GM18519 (cell line): Measurements from ENCODE around the gene PFKFB2.
"Not testable (repeated sequence)": the region's sequence is repeated elsewhere in the genome, so short reads cannot be mapped to it uniquely, and the experiment has no call there.

ENCODE experiments used
- ATAC-seq: cut with Tn5 transposase; IDR thresholded peaks from one replicate; pipeline ENCODE4 v1.9.1; 2021; ENCODE audit warnings: mild to moderate bottlenecking, moderate library complexity; ENCODE audit not compliant: unreplicated experiment, low FRiP score

PFKFB2 gene

DNA sequence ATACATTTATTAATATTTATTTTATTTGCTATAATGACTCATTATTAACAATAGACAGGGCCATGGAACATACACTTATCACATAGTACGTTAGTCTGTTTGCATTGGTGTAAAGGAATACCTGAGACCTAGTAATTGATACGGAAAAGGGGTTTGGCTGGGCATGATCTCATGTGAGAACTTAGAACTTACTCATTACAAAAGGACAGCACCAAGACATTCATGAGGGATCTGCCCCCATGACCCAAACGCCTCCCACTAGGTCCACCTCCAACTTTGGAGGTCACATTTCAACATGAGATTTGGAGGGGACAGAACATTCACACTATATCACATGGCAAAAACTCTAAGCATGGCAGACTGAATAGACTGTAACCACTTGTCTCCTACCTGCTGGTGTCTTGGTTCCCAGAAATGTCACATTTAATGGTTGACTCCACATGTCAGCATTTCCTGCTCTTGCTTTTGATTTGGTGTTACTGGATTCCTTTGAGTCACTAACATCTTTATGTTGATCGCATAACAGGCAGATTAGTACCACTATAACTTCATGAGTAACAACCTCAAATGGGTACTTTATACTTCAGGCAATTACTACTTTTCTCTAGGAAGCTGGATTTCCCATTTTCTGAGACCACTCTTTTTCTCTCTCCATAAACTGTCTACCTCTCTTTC, 17.1 kb upstream of the PFKFB2 start:
- ATAC-seq, result no peak

GRCh38 chr1:207036865-207037264, 16.2 kb upstream of the PFKFB2 start:
- no peak for ATAC-seq

GRCh38 chr1:207039380-207040180, 13.5 kb upstream of the PFKFB2 start:
- ATAC-seq, result no peak

DNA sequence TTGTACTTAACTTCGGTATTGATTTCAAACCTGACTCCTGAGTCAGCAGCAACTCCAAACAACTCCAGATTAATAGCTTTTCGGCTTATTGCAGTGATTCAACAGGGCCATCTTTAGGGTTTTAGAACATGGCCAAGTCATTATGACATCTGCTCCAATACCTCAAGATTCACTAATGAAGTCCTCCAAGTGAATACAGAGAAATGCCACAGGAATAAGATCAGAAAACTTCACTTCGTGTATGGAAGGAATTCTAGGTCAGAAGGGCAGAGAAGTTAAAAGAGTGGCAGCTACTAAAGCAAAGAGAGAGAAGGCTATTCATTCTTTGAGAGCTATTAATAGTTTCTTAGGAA, 12.9 kb upstream of the PFKFB2 start:
- ATAC-seq, result no peak

DNA sequence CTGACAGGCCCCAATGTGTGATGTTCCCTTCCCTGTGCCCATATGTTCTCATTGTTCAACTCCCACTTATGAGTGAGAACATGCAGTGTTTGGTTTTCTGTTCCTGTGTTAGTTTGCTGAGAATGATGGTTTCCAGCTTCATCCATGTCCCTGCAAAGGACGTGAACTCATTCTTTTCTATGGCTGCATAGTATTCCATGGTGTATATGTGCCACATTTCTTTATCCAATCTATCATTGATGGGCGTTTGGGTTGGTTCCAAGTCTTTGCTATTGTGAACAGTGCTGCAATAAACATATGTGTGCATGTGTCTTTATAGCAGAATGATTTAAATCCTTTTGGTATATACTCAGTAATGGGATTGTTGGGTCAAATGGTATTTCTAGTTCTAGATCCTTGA, 11.7 kb upstream of the PFKFB2 start:
- not testable (repeated sequence) for ATAC-seq

DNA sequence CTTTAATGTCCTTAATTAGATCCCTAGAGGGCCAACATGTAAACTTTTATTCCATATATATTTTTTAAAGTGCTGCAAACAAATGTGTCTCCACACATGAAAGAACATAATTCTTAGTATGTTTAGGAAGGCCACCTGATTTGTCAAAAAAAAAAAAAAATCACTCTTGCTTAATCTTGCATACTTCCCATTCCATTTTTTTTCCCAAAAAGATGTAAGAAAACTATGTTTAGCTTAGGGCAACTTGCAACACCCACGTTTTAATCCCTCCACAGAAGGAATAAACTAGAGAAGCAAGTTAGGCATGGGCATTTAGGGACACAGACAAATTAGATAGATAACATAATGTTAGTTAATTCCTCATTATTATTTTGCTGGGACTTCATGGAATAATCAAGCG, 7.6 kb upstream of the PFKFB2 start:
- no peak for ATAC-seq

GRCh38 chr1:207047505-207047904, 5.6 kb upstream of the PFKFB2 start:
- no peak for ATAC-seq

DNA sequence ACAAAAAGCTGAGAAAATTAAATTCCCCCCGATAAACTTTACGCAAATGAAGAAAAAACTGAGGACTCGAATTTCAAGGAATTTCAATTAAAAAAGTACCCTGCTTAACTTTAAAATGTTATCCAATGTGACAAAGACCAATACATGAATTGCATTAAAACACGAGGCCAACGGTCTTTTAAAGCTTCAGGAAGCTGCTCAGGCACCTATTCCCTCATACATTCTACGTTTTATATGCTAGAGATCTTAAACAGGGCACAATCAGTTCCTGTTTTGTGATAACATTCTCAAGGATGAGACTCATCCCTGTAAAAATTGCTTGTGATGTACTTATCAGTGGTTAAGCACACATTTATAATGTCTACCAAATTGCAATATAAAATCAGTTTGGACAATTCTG, 5.0 kb upstream of the PFKFB2 start:
- ATAC-seq, result no peak

DNA sequence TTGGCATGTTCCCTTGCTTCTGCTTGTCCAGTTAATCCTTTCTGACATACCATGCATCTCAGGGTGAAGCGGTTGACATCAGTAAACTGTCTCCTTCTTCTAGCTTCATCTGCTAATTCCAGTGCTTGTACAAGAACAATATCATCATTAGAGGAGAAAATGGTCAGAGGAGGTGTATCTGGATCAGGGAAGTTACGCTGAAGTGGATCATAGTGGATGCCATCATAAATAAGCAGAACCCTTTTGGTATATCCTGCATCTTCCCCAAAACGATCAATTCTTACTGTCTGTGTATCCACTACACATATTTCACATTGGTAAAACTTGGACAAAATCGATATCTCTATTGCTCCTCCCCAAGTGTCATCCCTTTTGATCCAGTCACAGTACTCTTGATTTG, 4.0 kb upstream of the PFKFB2 start:
- no peak for ATAC-seq

DNA sequence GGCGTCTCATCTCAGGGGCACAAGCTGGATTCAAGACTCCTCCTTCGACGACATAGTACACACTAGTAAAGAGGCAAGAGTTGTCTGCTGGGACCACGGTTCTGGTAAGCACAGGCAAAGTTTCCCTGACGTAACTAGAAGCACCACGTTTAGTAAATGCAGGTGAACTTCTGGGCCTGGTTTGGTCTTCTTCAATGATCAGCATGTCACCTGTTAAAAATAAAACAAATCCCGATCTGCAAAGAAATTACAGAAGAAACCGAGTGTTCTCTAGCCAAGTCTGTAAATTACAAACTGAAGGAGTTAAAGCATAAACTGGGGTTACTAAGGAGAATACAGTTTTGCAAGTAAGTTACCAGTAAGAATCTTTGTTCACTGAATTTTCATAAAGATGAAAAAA, 3.6 kb upstream of the PFKFB2 start:
- ATAC-seq, result no peak

DNA sequence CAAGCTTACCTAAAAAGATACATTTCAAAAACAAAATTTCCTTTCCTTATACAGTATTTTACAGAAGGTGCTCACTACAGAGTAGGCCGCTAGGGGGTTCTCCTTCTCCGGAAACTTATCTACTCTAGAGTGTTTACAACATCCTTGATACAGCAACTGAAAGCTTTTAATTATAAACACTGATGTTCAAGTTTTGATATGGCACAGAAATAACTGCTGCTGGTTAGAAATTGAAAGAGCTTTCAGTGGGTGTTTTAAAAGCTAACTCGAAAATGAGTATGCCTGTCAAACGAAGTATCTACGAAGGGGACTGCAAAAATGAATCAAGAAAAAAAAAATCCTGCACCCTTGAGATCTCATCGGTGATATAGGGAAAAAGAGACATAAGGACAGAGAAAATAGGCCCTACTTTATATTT, 3.1 kb upstream of the PFKFB2 start:
- ATAC-seq, result no peak

- no peak for ATAC-seq
These were observed 2.4 kb upstream of the PFKFB2 start for GRCh38 chr1:207050480-207051190.

DNA sequence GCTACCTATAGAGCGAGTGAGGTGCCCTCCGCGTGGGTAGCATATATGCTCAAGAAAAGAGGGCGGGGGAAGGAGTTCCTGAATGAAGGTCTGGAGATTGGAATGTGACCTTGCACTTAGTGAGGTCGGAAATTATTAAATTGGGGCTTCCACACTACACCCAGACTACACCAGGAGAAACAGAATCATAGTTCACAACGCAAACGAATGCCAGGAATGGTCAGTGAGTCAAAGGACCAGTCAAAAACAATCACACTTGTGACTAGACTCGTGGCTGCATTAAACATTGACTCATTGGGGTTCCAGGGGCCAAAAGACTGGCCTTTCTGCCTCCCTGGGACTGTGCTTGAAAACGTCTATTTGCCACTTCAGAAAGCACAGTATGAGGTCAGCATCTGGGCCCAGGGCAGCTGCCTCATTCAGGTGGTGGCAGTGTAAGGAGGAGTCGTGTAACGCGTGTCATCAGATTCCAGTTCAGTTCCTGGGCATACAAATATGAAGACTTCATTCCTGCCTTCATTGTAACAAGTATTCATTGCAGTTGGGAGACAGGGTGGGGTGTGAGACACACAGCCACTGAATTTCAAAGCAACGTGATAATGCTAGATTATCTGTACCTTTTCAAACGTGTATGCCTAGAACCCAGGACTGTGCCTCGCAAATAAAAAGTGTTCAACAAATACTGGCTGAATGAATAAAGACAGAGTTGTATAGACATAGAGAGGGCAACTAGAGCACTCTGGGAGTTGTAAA, 1.7 kb upstream of the PFKFB2 start, which contains the start of gene YOD1:
TSS of gene YOD1 (minus strand) at position 18 of the 753 bp plus-strand sequence. CDS start 178 bp downstream, outside the sequence.
- ATAC-seq, result no peak

GRCh38 chr1:207054491-207054890, 1.4 kb downstream of the PFKFB2 start:
- ATAC-seq, result no peak

- ATAC-seq, result no peak
These were observed 2.4 kb downstream of the PFKFB2 start for GRCh38 chr1:207055386-207056001.

- no peak for ATAC-seq
These were observed 3.6 kb downstream of the PFKFB2 start for GRCh38 chr1:207056673-207057072.

- no peak for ATAC-seq
These were observed 5.2 kb downstream of the PFKFB2 start for GRCh38 chr1:207058252-207058651.

DNA sequence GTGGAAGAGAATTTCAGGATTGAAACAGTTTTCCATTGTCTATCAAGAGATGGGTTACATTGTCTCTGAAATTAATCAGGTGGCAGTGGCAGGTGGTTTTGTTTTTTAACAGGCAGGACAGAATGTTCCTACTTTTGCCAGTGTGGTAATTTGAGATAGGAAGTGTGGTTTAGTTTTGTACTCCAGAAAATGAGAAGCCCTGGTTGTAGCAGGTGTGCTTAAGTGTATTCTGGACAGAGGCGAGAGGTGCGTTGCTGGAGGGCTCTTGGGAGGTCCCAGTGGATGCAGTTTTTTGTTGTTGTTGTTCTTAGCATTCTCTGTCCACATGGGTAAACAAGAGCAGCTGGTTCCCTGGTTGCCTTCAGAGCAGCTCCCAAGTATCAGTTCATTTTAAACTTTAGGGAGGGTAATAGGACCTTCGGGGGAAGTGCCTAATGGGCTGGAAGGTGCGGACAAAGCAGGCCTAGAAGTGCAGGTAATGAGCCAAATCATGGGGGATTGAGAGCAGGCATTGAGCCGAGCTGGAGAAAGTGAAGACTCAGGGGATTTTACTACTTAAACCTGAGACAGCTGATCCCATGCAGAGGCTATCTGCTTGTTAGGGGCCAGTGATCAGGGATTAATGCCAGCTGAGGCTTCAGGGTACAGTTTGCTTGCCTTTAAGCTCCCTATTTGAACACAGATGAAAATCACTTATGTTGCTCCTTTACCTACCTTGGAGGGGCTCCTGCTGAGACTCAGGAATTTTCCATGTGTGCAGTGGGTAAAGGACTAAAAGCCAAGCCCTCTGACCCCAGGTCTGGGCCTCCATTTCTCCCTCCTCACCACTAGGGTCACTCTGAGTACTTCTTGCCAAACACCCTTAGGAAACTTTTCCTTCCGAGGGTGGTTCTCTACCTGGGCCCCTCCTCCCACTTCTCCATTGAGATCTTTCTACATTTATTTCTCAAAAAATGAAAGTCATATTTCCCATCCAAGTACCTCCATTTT, 6.1 kb downstream of the PFKFB2 start:
- no peak for ATAC-seq

- ATAC-seq, result no peak
These were observed 6.8 kb downstream of the PFKFB2 start for GRCh38 chr1:207059881-207060280.
